IMR-90 (cell line): ENCODE measurements around the gene TMEM225. TPM values are rescaled to one million over a fixed set of nuclear protein-coding genes. Genes with fewer than 3 reads are reported as not detected.

ENCODE experiments used
- ATAC-seq: fragments of 200-7000 bp; cut with Tn5 transposase; 2 replicates; pipeline ENCODE4 v1.9.1; 2020; ENCODE audit warnings: low read depth, mild to moderate bottlenecking, moderate library complexity
- BruUV-seq: library from RNA; stranded (reverse); fragments of 400-500 nt; replicated peaks from 2 replicates; lab custom pipeline; 2021; lab: Mats Ljungman, UMichigan
- CTCF ChIA-PET: fragments of 300-600 bp; formaldehyde crosslinking; extraction: SDS; loops from one replicate; lab custom pipeline; 2021; ENCODE audit warnings: antibody characterized with exemption; lab: Yijun Ruan, JAX
- POLR2A ChIA-PET: fragments of 300-600 bp; sonication (Branson Sonifier 250); formaldehyde crosslinking; loops from one replicate; lab custom pipeline; 2022; ENCODE audit warnings: antibody characterized with exemption; ENCODE audit not compliant: unreplicated experiment; lab: Charles Lee
- DNase-seq: peaks from one replicate; pipeline ENCODE4 v3.0.0; 2013
- H2AFZ ChIP-seq: replicated peaks from 2 replicates; pipeline ENCODE3; 2013; ENCODE audit warnings: low read length, mild to moderate bottlenecking; ENCODE audit not compliant: poor library complexity
- H2AK5ac ChIP-seq: 2 replicates; pipeline ENCODE4 v1.6.1; 2013; ENCODE audit warnings: low read depth, low read length, inconsistent platforms
- H2AK9ac ChIP-seq: replicated peaks from 2 replicates; pipeline ENCODE3; 2013; ENCODE audit warnings: mild to moderate bottlenecking, low read depth, low read length, moderate library complexity; ENCODE audit not compliant: poor library complexity
- H2BK120ac ChIP-seq: 2 replicates; pipeline ENCODE4 v1.6.1; 2013; ENCODE audit warnings: low read depth, low read length, inconsistent platforms
- H2BK15ac ChIP-seq: 3 replicates; pipeline ENCODE4 v1.6.1; 2013; ENCODE audit warnings: low read depth, low read length, inconsistent platforms
- H2BK20ac ChIP-seq: 2 replicates; pipeline ENCODE4 v1.6.1; 2013; ENCODE audit warnings: low read depth, mild to moderate bottlenecking, inconsistent platforms, low read length, moderate library complexity
- H2BK5ac ChIP-seq: 2 replicates; pipeline ENCODE4 v1.6.1; 2013; ENCODE audit warnings: mild to moderate bottlenecking, low read depth, low read length, inconsistent platforms; ENCODE audit not compliant: poor library complexity, severe bottlenecking
- H3K14ac ChIP-seq: replicated peaks from 2 replicates; pipeline ENCODE4 v1.6.1; 2013; ENCODE audit warnings: low read depth, low read length, inconsistent platforms
- H3K18ac ChIP-seq: 2 replicates; pipeline ENCODE4 v1.6.1; 2013; ENCODE audit warnings: low read depth, low read length, control low read depth
- H3K23ac ChIP-seq: 2 replicates; pipeline ENCODE4 v1.6.1; 2013; ENCODE audit warnings: low read depth, low read length, inconsistent platforms
- H3K27ac ChIP-seq: 2 replicates; pipeline ENCODE4 v1.5.1; 2013; ENCODE audit warnings: mild to moderate bottlenecking, control low read depth, low read length; ENCODE audit not compliant: insufficient read depth
- H3K27me3 ChIP-seq: 2 replicates; pipeline ENCODE4 v1.6.1; 2013; ENCODE audit warnings: low read length; ENCODE audit not compliant: control insufficient read depth, insufficient read depth
- H3K36me3 ChIP-seq: 2 replicates; pipeline ENCODE4 v1.6.1; 2013; ENCODE audit warnings: low read length, mixed read lengths; ENCODE audit not compliant: control insufficient read depth, insufficient read depth
- H3K4ac ChIP-seq: 2 replicates; pipeline ENCODE4 v1.6.1; 2013; ENCODE audit warnings: low read depth, low read length, inconsistent platforms
- H3K4me1 ChIP-seq: 2 replicates; pipeline ENCODE4 v1.6.1; 2013; ENCODE audit warnings: low read length, mixed read lengths; ENCODE audit not compliant: control insufficient read depth, insufficient read depth
- H3K4me2 ChIP-seq: 2 replicates; pipeline ENCODE4 v1.6.1; 2013; ENCODE audit warnings: low read depth, mild to moderate bottlenecking, control low read depth, low read length, moderate library complexity
- H3K4me3 ChIP-seq: 2 replicates; pipeline ENCODE4 v1.5.1; 2013; ENCODE audit warnings: low read depth, mild to moderate bottlenecking, control low read depth, low read length, moderate library complexity; ENCODE audit not compliant: insufficient read depth
- H3K56ac ChIP-seq: 2 replicates; pipeline ENCODE4 v1.6.1; 2013; ENCODE audit warnings: low read length, inconsistent platforms; ENCODE audit not compliant: insufficient read depth; ENCODE audit errors: extremely low read depth
- H3K79me1 ChIP-seq, 2 experiments: 2 replicates each; pipeline ENCODE4 v1.6.1; 2013; ENCODE audit warnings: low read length in 2 of 2, inconsistent platforms in 1 of 2, low read depth in 1 of 2
- H3K9ac ChIP-seq: 2 replicates; pipeline ENCODE4 v1.6.1; 2013; ENCODE audit warnings: low read depth, low read length, control low read depth
- H3K9me1 ChIP-seq: 2 replicates; pipeline ENCODE4 v1.6.1; 2013; ENCODE audit warnings: low read length, inconsistent platforms; ENCODE audit not compliant: insufficient read depth
- H3K9me3 ChIP-seq: 2 replicates; pipeline ENCODE4 v1.6.1; 2013; ENCODE audit warnings: low read length; ENCODE audit not compliant: control insufficient read depth, insufficient read depth
- H4K20me1 ChIP-seq: 2 replicates; pipeline ENCODE4 v1.6.1; 2013; ENCODE audit warnings: low read length, inconsistent platforms; ENCODE audit not compliant: insufficient read depth
- H4K5ac ChIP-seq: 2 replicates; pipeline ENCODE4 v1.6.1; 2013; ENCODE audit warnings: mild to moderate bottlenecking, low read depth, low read length, control low read depth
- H4K8ac ChIP-seq, 2 experiments: 2 replicates each; pipeline ENCODE4 v1.6.1; 2013; ENCODE audit warnings: low read depth in 2 of 2, low read length in 2 of 2, control low read depth in 1 of 2, inconsistent platforms in 1 of 2
- H4K91ac ChIP-seq: 2 replicates; pipeline ENCODE4 v1.6.1; 2013; ENCODE audit warnings: low read depth, low read length, inconsistent platforms; ENCODE audit not compliant: insufficient read depth
- BHLHE40 ChIP-seq: fragments of 150-350 bp; IDR thresholded peaks from 2 replicates; pipeline ENCODE4 v1.6.1; 2016; ENCODE audit warnings: mild to moderate bottlenecking, low read depth, low read length
- FOS ChIP-seq: fragments of 150-350 bp; IDR thresholded peaks from 2 replicates; pipeline ENCODE4 v1.6.1; 2016; ENCODE audit warnings: low read depth, low read length
- MAFK ChIP-seq: IDR thresholded peaks from 2 replicates; pipeline ENCODE4 v1.6.1; 2012; ENCODE audit warnings: low read depth, low read length, improper control_type of control experiment
- MAZ ChIP-seq: IDR thresholded peaks from 2 replicates; pipeline ENCODE4 v1.6.1; 2012; ENCODE audit warnings: low read depth, mild to moderate bottlenecking, low read length, improper control_type of control experiment, moderate library complexity, borderline replicate concordance
- MXI1 ChIP-seq: IDR thresholded peaks from 2 replicates; pipeline ENCODE4 v1.6.1; 2012; ENCODE audit warnings: low read depth, mild to moderate bottlenecking, low read length, moderate library complexity, borderline replicate concordance
- POLR2A ChIP-seq: IDR thresholded peaks from 2 replicates; pipeline ENCODE4 v1.6.1; 2012; ENCODE audit warnings: mild to moderate bottlenecking, low read depth, low read length
- RAD21 ChIP-seq: IDR thresholded peaks from 2 replicates; pipeline ENCODE4 v1.6.1; 2012; ENCODE audit warnings: low read length, improper control_type of control experiment
- RCOR1 ChIP-seq: IDR thresholded peaks from 2 replicates; pipeline ENCODE4 v1.6.1; 2012; ENCODE audit warnings: mild to moderate bottlenecking, low read length, improper control_type of control experiment; ENCODE audit not compliant: insufficient replicate concordance
- RFX5 ChIP-seq: IDR thresholded peaks from 2 replicates; pipeline ENCODE4 v1.8.0; 2012; ENCODE audit warnings: low read depth, mild to moderate bottlenecking, low read length, moderate library complexity
- SMC3 ChIP-seq: fragments of 150-350 bp; IDR thresholded peaks from 2 replicates; pipeline ENCODE4 v1.6.1; 2016; ENCODE audit warnings: low read depth, mild to moderate bottlenecking, antibody characterized with exemption, low read length, moderate library complexity
- WGBS, 2 experiments: methylation state at CpG; one replicate each; pipeline versions ENCODE4 v1.1.5 to v1.1.7; 2013; ENCODE audit warnings: missing lambda C conversion rate in 2 of 2; ENCODE audit not compliant: insufficient read length in 1 of 2; ENCODE audit errors: extremely low coverage in 2 of 2; 5-methylcytosine and 5-hydroxymethylcytosine counted together
- dilution Hi-C: fragments of 300-500 bp; cut with HindIII; formaldehyde crosslinking; loops from one replicate; pipeline ENCODE4 v1.14.3; 2018; ENCODE audit warnings: low sequenced_read_pairs; ENCODE audit not compliant: unreplicated experiment
- in situ Hi-C: fragments of 300-500 bp; cut with MboI; formaldehyde crosslinking; loops from 3 replicates; pipeline ENCODE4 v1.14.3; 2019; ENCODE audit warnings: low sequenced_read_pairs, inconsistent platforms, mixed read lengths
- intact Hi-C: fragments of 100-400 bp; cut with micrococcal nuclease; formaldehyde crosslinking; loops from 2 replicates; pipeline ENCODE4 v1.10.0; 2022
- polyA plus RNA-seq, 3 experiments: library from polyadenylated mRNA; depleted of rRNA; stranded (reverse); fragments of >200 nt; gene quantifications; 2 replicates each; pipeline ENCODE4 v1.2.3, GENCODE V29; 2012; ENCODE audit warnings: low replicate concordance in 1 of 3
- total RNA-seq: library from RNA; depleted of rRNA; stranded (reverse); fragments of >200 nt; gene quantifications from 2 replicates; pipeline ENCODE4 v1.2.3, GENCODE V29; 2012
- TF ChIP-seq, protein P1 (sequence below): conservative IDR thresholded peaks from 2 replicates; pipeline ENCODE4 v1.5.1; 2012; ENCODE audit warnings: mild to moderate bottlenecking, low read depth, low read length, improper control_type of control experiment
- TF ChIP-seq, protein P2 (sequence below): fragments of 150-350 bp; IDR thresholded peaks from 2 replicates; pipeline ENCODE4 v1.6.1; 2017; ENCODE audit warnings: mild to moderate bottlenecking, antibody characterized with exemption, low read length, low read depth

TMEM225 gene
- total and polyA plus RNA-seq, 2 of the 4 experiments (the other 2 are of a cell fraction), result not detected

DNA sequence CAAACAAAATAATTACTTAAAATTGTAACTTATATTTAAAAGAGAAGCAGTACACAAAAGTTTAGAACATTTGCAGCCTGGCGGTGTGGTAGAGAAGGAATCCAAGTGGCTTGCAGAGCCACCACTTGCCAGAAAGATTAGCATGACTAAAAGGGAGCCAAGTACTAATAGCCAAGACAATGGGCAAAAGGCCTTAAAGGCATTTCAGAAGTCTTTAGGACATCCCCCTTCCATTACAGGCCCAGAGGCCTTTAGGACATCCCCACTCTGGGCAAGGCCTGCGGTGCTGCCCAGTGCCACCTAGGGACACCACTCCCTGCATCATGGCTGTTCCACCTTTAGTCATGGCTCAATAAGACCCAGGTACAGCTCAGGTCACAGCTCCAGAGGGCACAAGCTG lies 32.4 kb downstream of the TMEM225 start:
- no peak overlapping the region for H3K56ac ChIP-seq
- no peak overlapping the region for H2BK15ac ChIP-seq
- no peaks in the 10 kb centered on the region for H3K4me1 ChIP-seq
- no peak overlapping the region for H2AK9ac ChIP-seq
- no peaks in the 10 kb centered on the region for H3K79me1 ChIP-seq
- no peak overlapping the region for H2AK5ac ChIP-seq
- in situ Hi-C loops, result no loop called here
- TF ChIP-seq FOS (no peak), RCOR1 (no peak), BHLHE40 (no peak), SMC3 (no peak), MXI1 (no peak), POLR2A (no peak), RAD21 (no peak), MAFK (no peak), RFX5 (no peak), MAZ (no peak)
- TF ChIP-seq, protein P1, sequence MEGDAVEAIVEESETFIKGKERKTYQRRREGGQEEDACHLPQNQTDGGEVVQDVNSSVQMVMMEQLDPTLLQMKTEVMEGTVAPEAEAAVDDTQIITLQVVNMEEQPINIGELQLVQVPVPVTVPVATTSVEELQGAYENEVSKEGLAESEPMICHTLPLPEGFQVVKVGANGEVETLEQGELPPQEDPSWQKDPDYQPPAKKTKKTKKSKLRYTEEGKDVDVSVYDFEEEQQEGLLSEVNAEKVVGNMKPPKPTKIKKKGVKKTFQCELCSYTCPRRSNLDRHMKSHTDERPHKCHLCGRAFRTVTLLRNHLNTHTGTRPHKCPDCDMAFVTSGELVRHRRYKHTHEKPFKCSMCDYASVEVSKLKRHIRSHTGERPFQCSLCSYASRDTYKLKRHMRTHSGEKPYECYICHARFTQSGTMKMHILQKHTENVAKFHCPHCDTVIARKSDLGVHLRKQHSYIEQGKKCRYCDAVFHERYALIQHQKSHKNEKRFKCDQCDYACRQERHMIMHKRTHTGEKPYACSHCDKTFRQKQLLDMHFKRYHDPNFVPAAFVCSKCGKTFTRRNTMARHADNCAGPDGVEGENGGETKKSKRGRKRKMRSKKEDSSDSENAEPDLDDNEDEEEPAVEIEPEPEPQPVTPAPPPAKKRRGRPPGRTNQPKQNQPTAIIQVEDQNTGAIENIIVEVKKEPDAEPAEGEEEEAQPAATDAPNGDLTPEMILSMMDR, result no peak
- TF ChIP-seq, protein P2, sequence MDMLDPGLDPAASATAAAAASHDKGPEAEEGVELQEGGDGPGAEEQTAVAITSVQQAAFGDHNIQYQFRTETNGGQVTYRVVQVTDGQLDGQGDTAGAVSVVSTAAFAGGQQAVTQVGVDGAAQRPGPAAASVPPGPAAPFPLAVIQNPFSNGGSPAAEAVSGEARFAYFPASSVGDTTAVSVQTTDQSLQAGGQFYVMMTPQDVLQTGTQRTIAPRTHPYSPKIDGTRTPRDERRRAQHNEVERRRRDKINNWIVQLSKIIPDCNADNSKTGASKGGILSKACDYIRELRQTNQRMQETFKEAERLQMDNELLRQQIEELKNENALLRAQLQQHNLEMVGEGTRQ, result no peak
- H3K4me2 ChIP-seq, result no peak overlapping the region
- ChIA-PET CTCF (no interaction called here), POLR2A (no interaction called here)
- H3K9me3 ChIP-seq, result peaks cover 22% of the 10 kb centered on the region
- no peak overlapping the region for H3K27ac ChIP-seq
- no peak overlapping the region for H3K9ac ChIP-seq
- no peak overlapping the region for H2BK120ac ChIP-seq
- no peaks in the 10 kb centered on the region for H3K27me3 ChIP-seq
- no peak overlapping the region for H4K5ac ChIP-seq
- H4K91ac ChIP-seq, result no peak overlapping the region
- DNase-seq (no peak), ATAC-seq (no peak)
- no peak overlapping the region for H4K8ac ChIP-seq
- H3K18ac ChIP-seq, result no peak overlapping the region
- BruUV-seq, result no TSS peak
- no peak overlapping the region for H2AFZ ChIP-seq
- intact Hi-C loops, result no loop called here
- H3K4me3 ChIP-seq, result no peak overlapping the region
- H3K14ac ChIP-seq, result no peak overlapping the region
- no CpG with 5 or more reads among the region's 2 CpGs for WGBS, 2 experiments
- no peak overlapping the region for H3K23ac ChIP-seq
- H3K4ac ChIP-seq, result no peak overlapping the region
- H2BK5ac ChIP-seq, result no peak overlapping the region
- H2BK20ac ChIP-seq, result no peak overlapping the region
- dilution Hi-C loops, result no loop called here
- no peaks in the 10 kb centered on the region for H3K9me1 ChIP-seq
- H3K36me3 ChIP-seq, result no peaks in the 10 kb centered on the region
- no peaks in the 10 kb centered on the region for H4K20me1 ChIP-seq
